ENCODE results near the gene RAD51AP2.

GRCh38 chr2:17543131-17543660 lies 25.0 kb upstream of the RAD51AP2 start:
- TF ChIP-seq GATA2 (IDR thresholded peaks at IDR 0.05; ENCODE audit: low read depth, low read length) (no peak), GATA3 (IDR thresholded peaks at IDR 0.05; ENCODE audit: low read depth, low read length) (no peak)

Data from SH-SY5Y (cell line).